Activated T-helper 2 cell treated with anti-CD3 and anti-CD28 coated beads, Interferon-gamma antibody, Interleukin-2, Interleukin-4, amounts not matched to agents 10 μg/mL and 5 μg/mL and 100 μg/mL, durations not matched to agents 14 hours and 24 hours and 36 hours (primary cell): ENCODE results near the gene HAPLN2. TPM values are rescaled to one million over a fixed set of nuclear protein-coding genes. Genes with fewer than 3 reads are reported as not detected.
"Not testable (repeated sequence)": the region's sequence is repeated elsewhere in the genome, so short reads cannot be mapped to it uniquely, and the experiment has no call there.

Experiments
- DNase-seq: peaks from one replicate; pipeline ENCODE4 v3.0.0; 2021; ENCODE audit warnings: low spot score
- H3K27ac Mint-ChIP-seq: one replicate; pipeline ENCODE4 v1.8.0; 2021; ENCODE audit warnings: mixed read lengths
- H3K27me3 Mint-ChIP-seq: one replicate; pipeline ENCODE4 v1.8.0; 2021; ENCODE audit warnings: low read depth, mixed read lengths
- H3K36me3 Mint-ChIP-seq: one replicate; pipeline ENCODE4 v1.8.0; 2021; ENCODE audit warnings: low read depth, mixed read lengths
- H3K4me1 Mint-ChIP-seq: one replicate; pipeline ENCODE4 v1.8.0; 2021; ENCODE audit warnings: low read depth, mixed read lengths
- H3K4me3 Mint-ChIP-seq: one replicate; pipeline ENCODE4 v1.8.0; 2021; ENCODE audit warnings: low read depth, mild to moderate bottlenecking, moderate library complexity, mixed read lengths
- H3K9me3 Mint-ChIP-seq: one replicate; pipeline ENCODE4 v1.8.0; 2021; ENCODE audit warnings: mixed read lengths
- intact Hi-C: fragments of 100-400 bp; cut with micrococcal nuclease; formaldehyde crosslinking; loops from one replicate; pipeline ENCODE4 v1.15.1; 2023
- total RNA-seq: library from RNA; stranded (reverse); gene quantifications from 2 replicates; pipeline ENCODE4 v1.2.3, GENCODE V29; 2022

The HAPLN2 gene
- total RNA-seq, 1 donor from 2014 or later, result not detected

DNA sequence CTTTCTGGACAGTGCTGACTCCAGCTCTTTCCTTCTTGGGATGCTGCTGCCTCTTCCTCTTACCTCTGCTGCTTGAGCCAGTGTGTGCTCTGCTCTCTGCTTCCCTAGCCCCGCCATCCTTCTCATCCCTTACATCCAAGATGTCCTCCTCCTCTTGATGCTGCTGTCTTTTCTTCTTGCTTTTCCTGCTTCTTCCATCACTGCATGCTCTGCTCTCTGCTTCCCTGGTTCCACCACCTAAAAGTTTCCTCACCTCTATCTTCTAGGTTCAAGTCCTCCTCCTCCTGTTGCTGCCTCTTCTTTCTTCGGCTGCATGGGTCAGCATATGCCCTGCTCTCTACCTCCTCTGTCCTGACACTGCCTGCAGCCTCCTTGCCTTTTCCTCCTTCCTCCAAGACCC, 24.2 kb upstream of the HAPLN2 start:
- Mint-ChIP-seq H3K4me3 (no peak overlapping the region), H3K9me3 (no peaks in the 10 kb centered on the region), H3K27me3 (no peaks in the 10 kb centered on the region), H3K36me3 (peaks cover 60% of the 10 kb centered on the region), H3K27ac (no peak overlapping the region), H3K4me1 (peaks cover 29% of the 10 kb centered on the region)
- DNase-seq, result no peak
- intact Hi-C loops, result no loop called here

DNA sequence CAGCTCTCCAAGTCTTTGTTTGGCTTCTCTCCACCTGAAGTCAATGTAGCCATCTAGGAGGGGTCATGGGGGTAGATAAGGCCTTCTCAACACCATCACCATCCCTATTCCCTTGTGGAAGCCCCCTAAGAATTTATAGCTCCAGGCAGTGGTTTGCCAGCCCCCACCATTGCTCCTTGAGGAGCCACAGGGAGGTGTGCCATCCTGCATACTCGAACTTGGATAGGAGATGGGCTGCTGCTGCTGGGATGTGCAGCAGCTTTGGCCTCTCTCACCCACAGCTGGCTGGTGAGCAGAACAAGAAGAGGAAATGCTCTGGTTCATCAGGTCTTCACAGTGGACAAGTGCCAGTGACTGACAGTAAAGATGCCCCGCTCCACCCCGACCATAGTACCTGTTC, 22.8 kb upstream of the HAPLN2 start:
- Mint-ChIP-seq H3K27ac (no peak overlapping the region), H3K4me1 (peaks cover 21% of the 10 kb centered on the region), H3K36me3 (peaks cover 66% of the 10 kb centered on the region), H3K4me3 (no peak overlapping the region), H3K9me3 (no peaks in the 10 kb centered on the region), H3K27me3 (no peaks in the 10 kb centered on the region)
- intact Hi-C loops, result no loop called here
- no peak for DNase-seq

DNA sequence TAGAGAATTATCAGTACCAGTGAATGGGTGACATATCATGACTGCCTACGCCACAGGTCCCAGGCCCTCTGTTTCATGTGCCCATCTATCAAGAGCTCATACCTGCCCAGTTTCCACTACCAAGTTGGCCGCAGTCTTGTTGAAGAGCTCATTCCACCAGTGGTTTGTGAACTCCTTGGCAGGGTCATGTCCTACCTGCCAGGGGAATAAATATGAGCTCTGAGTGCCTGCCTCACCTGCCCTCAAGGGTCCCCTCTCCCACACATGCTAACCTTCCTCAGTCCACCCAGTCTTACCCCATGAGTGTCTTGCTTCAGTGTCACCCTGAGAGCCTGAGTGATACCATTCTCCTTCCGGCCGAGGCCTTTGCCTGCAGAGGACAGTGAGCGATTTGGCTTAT, 21.1 kb upstream of the HAPLN2 start:
- no peaks in the 10 kb centered on the region for H3K27me3 Mint-ChIP-seq
- intact Hi-C loops, result no loop called here
- H3K4me3 Mint-ChIP-seq, result no peak overlapping the region
- no peak for DNase-seq
- no peaks in the 10 kb centered on the region for H3K9me3 Mint-ChIP-seq
- H3K27ac Mint-ChIP-seq, result no peak overlapping the region
- peaks cover 26% of the 10 kb centered on the region for H3K4me1 Mint-ChIP-seq
- peaks cover 62% of the 10 kb centered on the region for H3K36me3 Mint-ChIP-seq

DNA sequence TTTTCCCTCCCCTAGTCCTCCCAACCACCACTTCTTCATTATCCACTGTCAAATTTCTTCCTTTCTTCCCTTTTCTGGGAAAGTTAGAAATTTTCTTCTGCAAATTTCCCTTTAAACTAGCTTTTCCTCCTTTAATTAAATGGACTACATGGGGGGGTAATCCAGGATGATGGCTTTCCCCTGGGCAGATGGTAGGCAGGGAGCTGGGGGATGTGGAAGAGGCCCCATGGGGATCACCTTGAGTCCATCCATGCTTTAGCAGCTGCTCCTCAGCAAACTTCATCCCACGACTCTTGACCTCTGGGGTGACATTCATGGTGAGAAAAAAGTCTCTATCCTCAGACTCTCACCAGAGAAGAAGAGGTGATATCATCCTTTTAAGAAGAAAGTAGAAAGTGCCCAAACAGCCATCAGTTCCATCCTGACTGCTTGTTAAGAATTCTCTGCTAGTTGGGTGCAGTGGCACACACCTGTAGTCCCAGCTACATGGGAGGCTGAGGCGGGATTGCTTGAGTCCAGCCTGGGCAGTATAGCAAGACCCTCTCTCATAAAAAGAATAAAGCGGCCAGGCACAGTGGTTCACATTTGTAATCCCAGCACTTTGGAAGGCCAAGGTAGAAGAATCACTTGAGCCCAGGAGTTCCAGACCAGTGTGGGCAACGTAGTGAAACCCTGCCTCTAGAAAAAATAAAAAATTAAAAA, 20.3 kb upstream of the HAPLN2 start:
- H3K4me3 Mint-ChIP-seq, result no peak overlapping the region
- no peaks in the 10 kb centered on the region for H3K27me3 Mint-ChIP-seq
- DNase-seq, result no peak
- no peak overlapping the region for H3K27ac Mint-ChIP-seq
- intact Hi-C loops, result loop anchor here (1.0 kb wide), 1 partner anchor 8 kb away; the partner anchor contains the start of gene NAXE
- H3K9me3 Mint-ChIP-seq, result no peaks in the 10 kb centered on the region
- peaks cover 57% of the 10 kb centered on the region for H3K36me3 Mint-ChIP-seq
- peaks cover 24% of the 10 kb centered on the region for H3K4me1 Mint-ChIP-seq

DNA sequence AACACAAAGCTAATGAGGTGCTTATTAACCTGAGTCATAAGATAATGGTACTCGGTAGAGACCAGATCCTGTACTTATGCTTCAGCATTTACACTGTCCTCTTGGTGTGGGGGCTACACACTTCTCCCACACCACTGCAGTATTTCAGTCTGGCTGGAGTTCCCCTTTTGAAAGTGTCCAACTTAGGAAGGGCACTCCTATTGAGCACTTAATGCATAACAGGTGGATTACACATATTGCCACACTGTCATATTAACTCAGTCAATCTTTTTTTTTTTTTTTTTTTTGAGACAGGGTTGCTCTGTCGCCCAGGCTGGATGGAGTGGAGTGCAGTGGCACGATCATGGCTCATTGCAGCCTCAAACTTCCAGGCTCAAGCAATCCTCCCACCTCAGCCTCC, 19.4 kb upstream of the HAPLN2 start:
- intact Hi-C loops, result loop anchor here (1.0 to 2.0 kb wide), 3 partner anchors 9 to 99 kb away; partner anchors contain the start of genes MEF2D and NAXE
- Mint-ChIP-seq H3K36me3 (peaks cover 52% of the 10 kb centered on the region), H3K4me1 (peaks cover 24% of the 10 kb centered on the region), H3K27ac (peak overlapping the region; percentile 99), H3K9me3 (no peaks in the 10 kb centered on the region), H3K27me3 (no peaks in the 10 kb centered on the region), H3K4me3 (peak overlapping the region; percentile 100)
- no peak for DNase-seq

DNA sequence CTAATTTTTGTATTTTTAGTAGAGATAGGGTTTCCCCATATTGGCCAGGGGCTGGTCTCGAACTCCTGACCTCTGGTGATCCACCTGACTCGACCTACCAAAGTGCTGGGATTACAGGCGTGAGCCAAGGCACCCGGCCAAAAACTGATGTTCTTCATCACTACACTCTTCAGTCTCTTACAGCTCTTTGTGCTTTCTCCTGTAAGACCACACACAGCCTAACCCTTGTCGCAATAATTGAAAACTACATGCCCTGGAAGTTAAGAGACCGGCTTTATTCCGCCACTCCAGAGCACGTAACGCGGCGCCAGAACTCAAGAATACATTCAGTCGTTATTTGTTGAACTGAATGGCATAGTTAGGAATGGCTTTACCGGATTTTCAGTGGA, 18.5 kb upstream of the HAPLN2 start:
- Mint-ChIP-seq H3K36me3 (peaks cover 43% of the 10 kb centered on the region), H3K4me3 (peak overlapping the region; percentile 100), H3K27ac (peak overlapping the region; percentile 99), H3K4me1 (peaks cover 24% of the 10 kb centered on the region), H3K27me3 (no peaks in the 10 kb centered on the region), H3K9me3 (no peaks in the 10 kb centered on the region)
- no peak for DNase-seq
- intact Hi-C loops, result loop anchor here (2.0 kb wide), 2 partner anchors 16 to 100 kb away; partner anchors contain the start of gene MEF2D

DNA sequence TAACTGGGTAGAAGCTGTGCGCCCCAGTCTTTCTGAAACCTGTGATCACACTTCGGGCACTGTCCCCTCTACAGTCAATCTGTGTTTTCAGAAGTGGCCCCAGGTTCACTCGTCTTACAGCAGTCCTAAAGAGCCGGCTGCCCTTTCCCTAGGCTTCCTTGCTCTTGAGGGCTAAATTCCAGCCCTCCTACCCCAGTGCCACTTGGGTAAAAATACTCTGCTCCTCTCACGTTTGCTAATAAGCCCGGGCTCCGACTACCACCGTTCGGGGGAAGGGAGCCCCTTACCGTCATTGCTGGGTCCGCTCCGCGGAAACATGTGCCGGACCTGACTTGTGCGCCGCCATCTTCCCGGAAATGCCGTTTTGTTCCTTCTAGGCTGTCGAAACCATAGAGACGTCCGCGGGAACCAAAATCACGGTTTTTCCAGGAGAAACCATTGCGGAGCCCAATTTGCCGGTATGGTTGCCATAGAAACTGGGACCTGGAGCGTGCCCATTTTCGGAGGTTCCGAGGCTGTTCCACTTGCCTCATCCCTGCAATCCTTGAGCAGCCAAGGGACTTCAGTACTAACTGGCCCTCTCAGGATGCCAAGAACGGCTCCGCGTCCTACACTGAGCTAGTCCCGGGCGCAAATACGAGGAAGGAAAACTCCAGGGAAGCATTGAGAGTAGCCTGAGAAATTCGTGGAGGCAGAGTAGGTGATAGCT, 17.9 kb upstream of the HAPLN2 start, which contains the start of gene GPATCH4:
GPATCH4 (minus strand) TSS at position 358 of the 709 bp plus-strand sequence.
- intact Hi-C loops, result loop anchor here (2.0 kb wide), 2 partner anchors 16 to 100 kb away; partner anchors contain the start of gene MEF2D
- DNase-seq, result peak; percentile 72
- Mint-ChIP-seq H3K4me3 (peak within 1 kb of the TSS; percentile 100), H3K36me3 (peaks cover 37% of the 10 kb centered on the region), H3K9me3 (no peaks in the 10 kb centered on the region), H3K4me1 (peaks cover 24% of the 10 kb centered on the region), H3K27ac (peak within 1 kb of the TSS; percentile 99), H3K27me3 (no peaks in the 10 kb centered on the region)

DNA sequence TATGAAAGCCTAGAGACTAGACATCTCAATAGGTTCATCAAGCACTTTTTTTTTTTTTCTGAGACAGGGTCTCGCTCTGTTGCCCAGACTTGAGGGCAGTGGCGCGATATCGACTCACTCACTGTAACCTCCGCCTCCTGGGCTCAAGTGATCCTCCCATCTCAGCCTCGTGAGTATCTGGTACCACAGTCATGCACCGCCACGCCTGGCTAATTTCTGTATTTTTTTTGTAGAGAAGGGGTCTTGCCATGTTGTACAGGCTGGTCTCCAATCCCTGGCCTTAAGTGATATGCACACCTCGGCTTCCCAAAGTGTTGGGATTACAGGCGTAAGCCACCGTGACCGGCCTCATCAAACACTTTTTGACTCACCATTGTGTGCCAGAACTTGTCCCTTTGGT, 17.3 kb upstream of the HAPLN2 start:
- intact Hi-C loops, result loop anchor here (2.0 kb wide), 2 partner anchors 17 to 101 kb away; partner anchors contain the start of gene MEF2D
- peaks cover 33% of the 10 kb centered on the region for H3K36me3 Mint-ChIP-seq
- H3K27ac Mint-ChIP-seq, result peak overlapping the region; percentile 99
- peak overlapping the region; percentile 100 for H3K4me3 Mint-ChIP-seq
- no peaks in the 10 kb centered on the region for H3K9me3 Mint-ChIP-seq
- no peaks in the 10 kb centered on the region for H3K27me3 Mint-ChIP-seq
- H3K4me1 Mint-ChIP-seq, result peaks cover 23% of the 10 kb centered on the region
- DNase-seq, result no peak

DNA sequence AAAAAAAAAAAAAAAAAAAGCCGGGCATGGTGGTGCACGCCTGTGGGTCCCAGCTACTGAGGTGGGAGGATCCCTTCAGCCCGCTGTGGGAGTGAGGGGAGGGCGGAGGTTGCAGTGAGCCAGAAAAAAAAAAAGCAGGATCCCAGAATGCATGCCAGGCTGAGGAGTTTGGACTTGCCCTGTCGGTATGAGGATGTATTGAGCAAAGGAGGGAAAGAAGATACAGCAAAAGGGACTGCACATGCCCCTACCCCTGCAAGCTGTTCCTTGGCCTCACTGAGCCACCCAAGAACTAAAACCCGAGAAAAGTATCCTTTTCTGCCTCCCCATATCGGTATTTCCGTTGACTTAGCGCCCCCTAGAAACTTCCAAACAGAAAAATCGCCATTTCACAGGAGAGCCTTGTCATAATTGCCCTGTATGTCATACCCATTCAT, 16.6 kb upstream of the HAPLN2 start:
- Mint-ChIP-seq H3K4me1 (peaks cover 19% of the 10 kb centered on the region), H3K36me3 (peaks cover 26% of the 10 kb centered on the region), H3K4me3 (peak overlapping the region; percentile 59), H3K27me3 (no peaks in the 10 kb centered on the region), H3K9me3 (no peaks in the 10 kb centered on the region), H3K27ac (peak overlapping the region; percentile 48)
- intact Hi-C loops, result no loop called here
- no peak for DNase-seq

DNA sequence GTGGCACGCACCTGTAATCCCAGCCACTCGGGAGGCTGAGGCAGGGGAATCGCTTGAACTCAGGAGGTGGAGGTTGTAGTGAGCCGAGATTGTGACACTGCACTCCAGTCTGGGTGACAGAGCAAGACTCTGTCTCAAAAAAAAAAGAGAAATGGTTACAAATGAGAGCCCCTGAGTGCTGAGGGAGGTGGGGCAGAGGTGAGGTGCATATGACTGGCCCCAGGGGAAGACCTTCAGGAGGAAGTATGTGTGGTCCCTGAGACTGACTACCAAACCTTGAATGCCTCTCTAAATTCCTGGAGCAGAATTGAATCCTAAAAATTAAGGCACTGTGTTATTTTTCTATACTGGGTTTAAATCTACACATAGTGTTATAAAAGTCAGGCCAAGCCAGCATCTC, 11.9 kb upstream of the HAPLN2 start:
- not testable (repeated sequence) for H3K27me3 Mint-ChIP-seq, DNase-seq, H3K4me3 Mint-ChIP-seq, H3K9me3 Mint-ChIP-seq, H3K27ac Mint-ChIP-seq, H3K36me3 Mint-ChIP-seq
- H3K4me1 Mint-ChIP-seq, result peaks cover 13% of the 10 kb centered on the region
- intact Hi-C loops, result loop anchor here (5.0 kb wide), 2 partner anchors 35 to 220 kb away; partner anchors contain the start of gene IQGAP3

DNA sequence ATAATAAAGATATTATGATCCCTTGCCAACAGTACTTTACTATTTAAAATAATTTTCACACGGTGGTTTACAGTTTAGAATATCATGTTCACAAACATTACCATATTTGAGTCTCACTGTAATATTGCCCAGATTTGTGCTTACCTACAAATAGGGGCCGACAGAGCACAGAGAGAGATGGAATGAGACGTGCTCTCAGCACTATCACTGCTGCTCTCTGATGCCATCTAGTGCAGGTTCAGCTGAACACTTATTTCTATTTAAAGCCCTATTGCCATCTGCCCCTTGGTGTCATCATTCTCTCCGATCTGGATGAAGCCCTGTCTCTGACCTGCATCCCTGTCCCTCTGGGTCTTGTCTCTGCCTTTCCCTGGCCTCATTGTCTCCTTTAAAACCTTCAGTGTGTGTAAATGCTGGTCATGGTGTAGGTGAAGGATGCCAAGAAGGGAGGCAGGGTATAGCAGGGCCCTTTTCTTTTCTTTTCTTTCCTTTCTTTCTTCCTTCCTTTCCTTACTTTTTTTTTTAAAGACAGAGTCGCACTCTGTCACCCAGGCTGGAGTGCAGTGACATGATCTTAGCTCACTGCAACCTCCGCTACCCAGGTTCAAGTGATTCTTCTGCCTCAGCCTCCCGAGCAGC, 11.1 kb upstream of the HAPLN2 start:
- no peak overlapping the region for H3K27ac Mint-ChIP-seq
- peaks cover 8% of the 10 kb centered on the region for H3K4me1 Mint-ChIP-seq
- intact Hi-C loops, result loop anchor here (1.0 to 5.0 kb wide), 4 partner anchors 24 to 221 kb away; partner anchors contain the start of gene IQGAP3
- H3K27me3 Mint-ChIP-seq, result peaks cover 15% of the 10 kb centered on the region
- no peak overlapping the region for H3K4me3 Mint-ChIP-seq
- no peaks in the 10 kb centered on the region for H3K36me3 Mint-ChIP-seq
- H3K9me3 Mint-ChIP-seq, result no peaks in the 10 kb centered on the region
- DNase-seq, result peak; percentile 51

DNA sequence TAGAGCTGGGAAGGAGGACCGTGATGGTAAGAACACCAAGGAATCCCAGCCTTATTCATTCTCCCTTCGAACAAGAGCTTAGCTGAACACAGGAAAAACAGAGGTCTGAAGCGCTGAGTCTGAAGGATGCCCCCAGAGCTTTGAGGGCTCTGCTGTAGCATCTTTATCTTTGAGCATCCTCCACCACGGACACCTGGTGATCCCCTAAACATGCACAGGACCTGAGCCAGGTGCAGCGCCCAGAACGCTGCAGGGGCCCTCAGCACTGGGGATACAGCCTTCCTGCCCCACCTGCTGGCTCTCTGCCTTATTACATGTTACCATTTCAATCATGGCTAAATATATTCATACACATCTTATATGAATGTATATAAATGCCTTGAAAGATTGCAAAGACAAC, 10.2 kb upstream of the HAPLN2 start:
- H3K4me3 Mint-ChIP-seq, result no peak overlapping the region
- no peaks in the 10 kb centered on the region for H3K9me3 Mint-ChIP-seq
- H3K4me1 Mint-ChIP-seq, result peaks cover 8% of the 10 kb centered on the region
- peaks cover 17% of the 10 kb centered on the region for H3K27me3 Mint-ChIP-seq
- intact Hi-C loops, result loop anchor here (1.0 to 5.0 kb wide), 4 partner anchors 25 to 222 kb away; partner anchors contain the start of gene IQGAP3
- H3K36me3 Mint-ChIP-seq, result no peaks in the 10 kb centered on the region
- H3K27ac Mint-ChIP-seq, result no peak overlapping the region
- DNase-seq, result peak; percentile 43
